ENCODE data around the gene DHX57.
A peak's percentile ranks its signal among the peaks of the same experiment; 100 is the strongest.

The DHX57 gene

GRCh38 chr2:38875576-38876367, at the start of gene DHX57, which contains the start of gene MORN2:
TSS of gene DHX57 (minus strand) at chr2:38875934. CDS start at chr2:38868405, 7,529 bp downstream.
TSS of gene MORN2 (plus strand) at chr2:38875976.
- peak in 1 of 2 experiments; percentile 67 for DNase-seq

GRCh38 chr2:38922902-38923301, 47.2 kb upstream of the DHX57 start:
- DNase-seq, result no peak

DNA sequence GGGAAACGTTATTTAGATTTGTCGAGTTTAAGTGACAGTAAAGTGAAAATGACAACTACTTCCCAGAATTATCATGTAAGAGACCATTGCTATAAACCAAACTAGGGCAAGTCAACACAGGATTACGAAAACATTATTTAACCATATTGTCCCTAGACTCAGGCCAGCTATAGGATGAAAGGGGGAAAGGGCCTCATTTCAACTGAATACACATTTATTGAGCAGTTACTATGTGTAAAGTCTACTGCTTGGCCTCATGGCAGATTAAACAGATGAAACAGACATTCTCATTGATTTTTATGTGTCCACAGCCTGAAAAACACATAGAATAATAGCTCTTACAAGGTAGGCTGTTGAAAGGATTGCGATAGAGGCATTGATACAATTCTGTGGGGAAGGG, 46.7 kb upstream of the DHX57 start:
- no peak for DNase-seq

DNA sequence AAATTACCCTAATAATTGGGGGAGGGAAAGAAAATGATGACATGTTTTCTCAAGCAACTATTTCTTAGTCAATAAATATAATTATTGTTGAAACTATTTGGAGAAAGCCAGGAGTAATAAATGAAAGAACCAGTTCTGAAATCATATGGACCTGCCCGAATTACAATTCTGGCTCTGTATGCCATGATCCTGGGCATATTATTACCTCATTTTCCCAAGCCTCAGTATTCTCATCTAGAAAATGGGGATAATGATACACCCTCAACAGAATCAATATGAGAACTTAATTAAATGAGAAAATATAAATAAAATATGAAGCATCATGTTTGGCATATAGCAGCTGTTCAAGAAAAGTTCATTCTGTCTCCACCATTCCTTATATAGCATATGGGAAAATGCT, 36.9 kb upstream of the DHX57 start:
- DNase-seq, result no peak

GRCh38 chr2:38911191-38911590, 35.5 kb upstream of the DHX57 start:
- DNase-seq, result no peak

GRCh38 chr2:38909872-38910271, 34.1 kb upstream of the DHX57 start:
- no peak for DNase-seq

- DNase-seq, result no peak
These were observed 32.2 kb upstream of the DHX57 start for GRCh38 chr2:38907743-38908562.

DNA sequence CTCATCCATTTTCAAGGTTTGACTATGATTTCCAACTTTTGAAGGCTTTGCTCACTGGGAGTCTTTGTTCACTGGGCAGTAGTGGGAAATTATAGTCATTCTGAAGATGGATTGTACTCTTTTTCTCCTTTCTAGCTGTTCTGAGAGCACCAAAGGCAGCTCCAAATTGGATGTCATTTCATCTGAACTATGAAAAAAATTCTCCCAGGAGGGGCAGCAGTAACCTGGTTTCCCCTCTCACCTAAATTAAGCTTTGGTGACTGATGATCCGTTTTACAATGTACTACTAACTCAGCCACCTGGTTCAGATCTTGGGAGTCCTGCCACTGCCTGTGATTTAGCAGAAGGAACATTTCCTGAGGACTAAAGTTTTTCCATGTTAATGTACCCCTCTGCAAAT, 31.5 kb upstream of the DHX57 start:
- no peak for DNase-seq

DNA sequence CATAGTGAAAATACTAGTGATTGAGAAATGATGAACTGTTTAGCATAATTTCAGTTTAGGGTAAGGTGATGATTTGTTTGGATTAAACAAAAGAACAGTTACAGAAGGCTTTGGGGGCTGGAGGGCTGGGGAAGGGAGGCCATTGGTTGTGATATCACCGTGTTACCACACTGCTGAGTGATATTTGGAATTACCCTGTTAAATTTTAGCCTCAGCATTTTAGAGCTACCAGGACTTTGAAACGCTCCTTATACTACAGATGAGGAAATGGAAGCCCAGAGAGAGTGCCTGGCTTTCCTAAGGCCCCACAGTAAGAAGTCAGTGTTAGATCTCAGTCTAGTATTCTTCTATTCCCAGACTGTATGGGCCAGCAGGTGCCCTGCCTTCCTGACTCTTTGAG, 29.5 kb upstream of the DHX57 start:
- no peak for DNase-seq

DNA sequence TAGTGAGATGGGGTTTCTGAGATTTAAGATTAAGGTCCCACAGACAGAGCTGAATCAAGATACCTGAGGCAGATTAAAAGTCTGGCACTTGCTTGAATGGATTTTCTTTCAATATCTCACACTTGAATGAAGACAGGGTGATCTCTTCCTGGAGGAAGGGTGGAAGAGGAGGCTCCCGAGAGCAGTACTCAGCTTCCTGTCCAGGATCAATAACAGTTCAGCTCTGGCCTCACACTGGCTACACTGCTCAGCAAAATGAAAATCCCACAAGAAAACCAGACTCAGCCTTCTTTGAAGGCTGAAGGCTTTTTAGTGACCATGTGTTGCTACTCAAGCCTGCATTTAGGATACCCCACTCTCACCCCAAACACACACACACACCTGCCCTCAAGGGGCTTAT, 25.0 kb upstream of the DHX57 start:
- no peak for DNase-seq

DNA sequence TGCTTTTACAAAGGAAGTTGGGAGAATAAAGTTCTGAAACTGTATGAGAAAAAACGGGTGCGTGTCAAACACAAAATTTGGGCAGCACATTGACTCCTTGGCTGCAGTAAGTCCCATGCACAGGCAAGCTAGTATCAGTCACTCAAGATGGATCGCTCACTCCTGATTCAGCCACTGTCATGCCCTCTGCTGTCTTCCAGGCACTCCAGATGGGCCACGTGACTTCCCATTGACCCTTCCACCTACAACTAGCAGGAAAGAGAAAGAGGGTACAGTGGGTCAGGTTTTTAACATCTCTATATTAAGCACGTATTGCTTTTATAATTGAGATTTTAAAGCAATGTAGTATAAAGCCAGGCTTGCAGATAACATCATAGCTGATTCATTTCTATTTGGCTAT, 22.5 kb upstream of the DHX57 start:
- no peak for DNase-seq

- DNase-seq, result no peak
These were observed 17.1 kb upstream of the DHX57 start for GRCh38 chr2:38892819-38893218.

DNA sequence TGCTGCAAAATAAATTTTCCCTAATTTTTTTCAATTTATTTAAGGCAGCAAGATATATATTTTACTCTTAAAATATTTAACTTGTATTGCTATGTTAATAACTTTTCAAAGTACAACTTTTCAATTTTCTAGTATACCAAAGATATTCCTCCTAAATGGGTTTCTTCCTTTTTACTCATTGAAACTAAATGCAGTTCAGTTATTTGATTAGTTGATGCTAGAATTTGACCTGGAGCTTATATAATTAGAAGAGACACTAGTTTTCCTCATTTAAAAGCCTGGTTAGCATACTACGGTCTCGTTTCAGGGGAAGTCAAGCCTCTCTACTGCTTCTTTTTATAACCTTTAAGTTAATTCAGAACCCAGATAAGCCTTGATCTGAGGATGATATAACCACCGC, 13.8 kb upstream of the DHX57 start, which contains the start of gene ARHGEF33:
TSS of gene ARHGEF33 (plus strand) at position 301 of the 400 bp plus-strand sequence. CDS start 29,573 bp downstream, outside the sequence.
- no peak for DNase-seq

- no peak for DNase-seq
These were observed 13.3 kb upstream of the DHX57 start for GRCh38 chr2:38889045-38889444.

DNA sequence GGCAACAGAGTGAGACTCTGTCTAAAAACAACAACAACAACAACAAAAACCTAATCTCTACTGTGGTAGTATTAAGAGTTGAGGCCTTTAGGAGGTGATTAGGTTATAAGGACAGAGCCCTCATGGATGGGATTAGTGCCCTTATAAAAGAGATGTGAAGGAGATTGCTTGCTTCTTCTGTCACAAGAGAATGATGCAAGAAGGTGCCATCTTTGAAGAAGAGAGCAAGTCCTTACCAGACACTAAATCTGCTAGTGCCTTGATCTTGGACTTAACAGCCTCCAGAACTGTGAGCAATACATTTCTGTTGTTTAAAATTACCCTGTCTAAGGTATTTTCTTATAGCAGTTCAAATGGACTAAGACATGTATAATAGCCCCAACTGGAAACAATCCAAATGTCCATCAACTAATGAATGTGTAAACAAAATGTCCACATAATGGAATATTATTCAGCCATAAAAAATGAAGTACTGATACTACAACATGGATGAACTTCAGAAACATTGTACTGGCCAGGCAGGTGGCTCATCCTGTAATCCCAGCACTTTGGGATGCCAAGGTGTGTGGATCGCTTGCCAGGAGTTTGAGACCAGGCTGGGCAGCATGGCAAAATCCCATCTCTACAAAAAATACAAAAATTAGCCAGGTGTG, 12.3 kb upstream of the DHX57 start:
- no peak for DNase-seq

DNA sequence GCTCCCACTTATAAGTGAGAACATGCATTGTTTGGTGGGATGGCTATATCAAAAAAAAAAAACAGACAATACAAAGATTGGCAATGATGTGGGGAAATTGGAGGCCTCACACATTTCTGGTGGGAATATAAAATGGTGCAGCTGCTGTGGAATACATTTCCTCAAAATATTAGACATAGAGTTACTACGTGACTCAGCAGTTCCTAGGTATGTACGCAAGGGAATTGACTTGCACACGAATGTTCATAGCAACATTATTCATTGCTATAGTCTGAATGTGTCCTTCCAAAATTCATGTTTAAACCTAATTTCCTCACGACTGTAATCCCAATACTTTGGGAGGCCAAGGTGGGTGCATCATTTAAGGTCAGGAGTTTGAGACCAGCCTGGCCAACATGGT, 11.6 kb upstream of the DHX57 start:
- no peak for DNase-seq

DNA sequence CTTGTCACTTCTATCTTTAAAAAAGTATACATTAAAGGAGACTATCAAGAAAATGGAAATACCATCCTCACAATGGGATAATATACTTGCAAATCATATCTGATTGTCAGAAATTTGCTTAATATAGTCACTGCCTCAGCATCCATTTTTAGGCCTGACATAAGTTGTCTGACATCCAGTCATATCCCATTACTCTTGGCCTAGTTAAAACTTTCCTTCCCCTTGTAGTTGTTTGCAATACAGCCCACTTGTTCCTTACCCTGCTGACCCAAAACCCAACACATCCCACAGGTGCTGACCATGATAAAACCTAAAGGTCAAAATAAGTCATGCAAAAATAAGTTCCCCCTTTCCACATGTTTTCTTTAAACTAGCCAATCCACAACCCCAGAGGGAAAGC, 10.3 kb upstream of the DHX57 start:
- DNase-seq, result no peak

- DNase-seq, result no peak
These were observed 673 bp upstream of the DHX57 start for GRCh38 chr2:38876407-38876806.

GRCh38 chr2:38875227-38875575, 533 bp downstream of the DHX57 start:
- DNase-seq, result no peak

- DNase-seq, result no peak
These were observed 2.0 kb downstream of the DHX57 start for GRCh38 chr2:38873763-38874162.

- DNase-seq, result no peak
These were observed 4.3 kb downstream of the DHX57 start for GRCh38 chr2:38871432-38871831.

- no peak for DNase-seq
These were observed 8.8 kb downstream of the DHX57 start for GRCh38 chr2:38866773-38867443.
